ENCODE results near the gene ANTXR2. TPM values are rescaled to one million over a fixed set of nuclear protein-coding genes. Genes with fewer than 3 reads are reported as not detected.

Gene ANTXR2
- total RNA-seq, 6 donors from 2014 or later, result 26.0 to 61.0 (median 37.5) TPM

DNA sequence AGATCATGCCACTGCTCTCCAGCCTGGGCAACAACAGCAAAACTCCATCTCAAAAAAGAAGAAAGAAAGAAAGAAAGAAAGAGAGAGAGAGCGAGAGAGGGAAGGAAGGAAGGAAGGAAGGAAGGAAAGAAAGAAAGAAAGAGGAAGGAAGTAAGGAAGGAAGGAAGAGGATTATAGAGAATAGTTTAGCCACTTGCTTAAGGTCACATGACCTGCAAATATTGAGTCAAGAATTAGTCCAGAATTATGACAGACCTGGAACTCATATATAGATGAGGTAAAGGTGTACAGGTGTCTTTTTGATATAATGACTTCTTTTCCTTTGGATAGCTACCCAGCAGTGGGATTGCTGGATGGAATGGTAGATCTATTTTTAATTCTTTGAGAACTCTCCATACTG lies 25.6 kb upstream of the ANTXR2 start:
- peaks cover 0 to 11% (median 1%) of the 10 kb centered on the region in 4 donors for H3K4me1 ChIP-seq
- H3K27ac ChIP-seq, result no peak overlapping the region
- DNase-seq, result no peak
- H3K9me3 ChIP-seq, result no peaks in the 10 kb centered on the region
- no peaks in the 10 kb centered on the region for H3K36me3 ChIP-seq
- 60 to 73% methylated on average over 1 of the region's 1 CpG for WGBS, 2 donors
- ATAC-seq (ENCODE audit: low FRiP score in 2 of 2), result no peak
- H3K4me3 ChIP-seq, result no peak overlapping the region
- no peaks in the 10 kb centered on the region for H3K27me3 ChIP-seq
- TF ChIP-seq POLR2A (IDR thresholded peaks at IDR 0.05) (no peak), EP300 (IDR thresholded peaks at IDR 0.05) (no peak), POLR2AphosphoS5 (IDR thresholded peaks at IDR 0.05) (no peak)
- TF ChIP-seq, protein P1, sequence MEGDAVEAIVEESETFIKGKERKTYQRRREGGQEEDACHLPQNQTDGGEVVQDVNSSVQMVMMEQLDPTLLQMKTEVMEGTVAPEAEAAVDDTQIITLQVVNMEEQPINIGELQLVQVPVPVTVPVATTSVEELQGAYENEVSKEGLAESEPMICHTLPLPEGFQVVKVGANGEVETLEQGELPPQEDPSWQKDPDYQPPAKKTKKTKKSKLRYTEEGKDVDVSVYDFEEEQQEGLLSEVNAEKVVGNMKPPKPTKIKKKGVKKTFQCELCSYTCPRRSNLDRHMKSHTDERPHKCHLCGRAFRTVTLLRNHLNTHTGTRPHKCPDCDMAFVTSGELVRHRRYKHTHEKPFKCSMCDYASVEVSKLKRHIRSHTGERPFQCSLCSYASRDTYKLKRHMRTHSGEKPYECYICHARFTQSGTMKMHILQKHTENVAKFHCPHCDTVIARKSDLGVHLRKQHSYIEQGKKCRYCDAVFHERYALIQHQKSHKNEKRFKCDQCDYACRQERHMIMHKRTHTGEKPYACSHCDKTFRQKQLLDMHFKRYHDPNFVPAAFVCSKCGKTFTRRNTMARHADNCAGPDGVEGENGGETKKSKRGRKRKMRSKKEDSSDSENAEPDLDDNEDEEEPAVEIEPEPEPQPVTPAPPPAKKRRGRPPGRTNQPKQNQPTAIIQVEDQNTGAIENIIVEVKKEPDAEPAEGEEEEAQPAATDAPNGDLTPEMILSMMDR (IDR thresholded peaks at IDR 0.05), result no peak

DNA sequence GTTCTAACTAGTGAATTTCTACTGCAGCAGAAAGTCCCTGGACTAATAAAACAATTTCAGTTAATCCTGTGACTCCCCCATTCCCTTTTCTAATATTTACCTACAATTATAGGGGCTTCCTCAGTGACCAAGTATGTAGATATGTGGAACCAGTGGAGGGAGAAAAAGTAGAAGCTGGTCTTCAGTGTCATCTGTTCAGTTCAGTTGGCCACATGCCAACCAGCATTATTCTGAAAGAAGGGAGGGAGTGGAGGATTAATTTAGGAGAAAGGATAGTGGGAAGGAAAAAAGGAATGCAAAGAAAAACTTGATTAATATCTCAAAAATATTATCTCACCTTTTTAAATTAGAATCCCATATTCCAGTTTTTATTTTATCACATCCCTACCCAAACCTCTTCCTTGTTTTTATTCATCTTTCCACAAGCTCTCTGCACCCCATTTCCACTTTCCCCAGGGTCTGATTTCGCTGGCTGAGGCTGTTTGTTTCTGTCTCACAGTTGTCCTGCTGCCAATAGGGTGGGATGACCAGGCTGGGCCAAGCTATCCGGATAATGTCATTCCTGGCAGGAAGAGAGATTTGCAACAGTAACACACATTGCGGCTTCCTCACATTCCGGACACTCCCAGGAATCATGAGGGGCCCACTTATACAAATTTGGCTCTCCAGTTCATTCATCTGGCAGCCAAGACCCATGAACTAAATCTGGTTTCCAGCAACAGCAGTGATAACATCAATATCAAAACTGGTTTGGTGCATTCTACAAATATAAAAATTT lies 24.6 kb upstream of the ANTXR2 start:
- Histone ChIP-seq H3K27me3 (no peaks in the 10 kb centered on the region), H3K27ac (no peak overlapping the region), H3K36me3 (no peaks in the 10 kb centered on the region), H3K9me3 (no peaks in the 10 kb centered on the region), H3K4me1 (peaks cover 0 to 11% (median 1%) of the 10 kb centered on the region in 4 donors), H3K4me3 (no peak overlapping the region)
- TF ChIP-seq EP300 (IDR thresholded peaks at IDR 0.05), result no peak
- no peak for TF ChIP-seq POLR2A (IDR thresholded peaks at IDR 0.05)
- TF ChIP-seq, protein P1 (IDR thresholded peaks at IDR 0.05), result no peak
- no peak for TF ChIP-seq POLR2AphosphoS5 (IDR thresholded peaks at IDR 0.05)
- WGBS, 2 donors, result 39 to 53% methylated on average over 4 of the region's 4 CpGs
- ATAC-seq (ENCODE audit: low FRiP score in 2 of 2) (peak in 1 of 2 donors; percentile 95), DNase-seq (no peak)

DNA sequence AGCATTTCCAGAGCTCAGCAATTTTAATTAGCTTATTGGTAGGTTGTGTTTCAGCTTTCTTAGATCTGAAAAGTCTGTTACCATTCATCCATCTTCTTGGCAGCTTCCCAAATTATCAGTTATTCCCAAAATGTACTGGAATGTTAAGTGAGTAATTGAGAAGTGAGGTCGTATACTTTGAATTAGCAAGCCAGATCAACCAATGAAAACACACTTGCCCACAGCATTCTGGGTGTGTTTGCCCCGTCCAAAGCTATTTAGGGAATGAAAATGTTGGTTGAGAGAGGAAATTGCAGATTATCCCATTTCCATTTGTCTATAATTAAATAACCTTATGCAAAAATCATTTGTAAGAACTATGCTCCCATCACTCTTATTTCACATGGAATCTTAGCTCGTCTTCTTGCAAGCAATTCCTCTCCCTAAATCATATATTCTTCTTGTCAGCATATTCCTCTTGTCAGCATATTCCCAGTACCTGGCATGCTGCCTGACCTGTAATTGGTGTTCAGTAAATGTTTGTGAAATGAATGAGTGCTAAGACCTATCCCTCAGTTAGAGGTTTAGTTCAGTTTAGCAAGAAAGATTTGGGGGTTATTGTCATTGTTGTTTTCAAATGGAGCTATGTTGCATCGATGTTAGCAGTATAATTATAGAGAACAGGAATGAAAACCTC lies 23.3 kb upstream of the ANTXR2 start:
- Histone ChIP-seq H3K4me1 (peaks cover 0 to 11% (median 1%) of the 10 kb centered on the region in 4 donors), H3K27ac (no peak overlapping the region), H3K4me3 (no peak overlapping the region), H3K27me3 (no peaks in the 10 kb centered on the region), H3K36me3 (no peaks in the 10 kb centered on the region), H3K9me3 (no peaks in the 10 kb centered on the region)
- 70 to 71% methylated on average over 4 of the region's 4 CpGs for WGBS, 2 donors
- DNase-seq (no peak), ATAC-seq (ENCODE audit: low FRiP score in 2 of 2) (no peak)
- TF ChIP-seq POLR2AphosphoS5 (IDR thresholded peaks at IDR 0.05) (no peak), EP300 (IDR thresholded peaks at IDR 0.05) (no peak), POLR2A (IDR thresholded peaks at IDR 0.05) (no peak)
- TF ChIP-seq, protein P1 (IDR thresholded peaks at IDR 0.05), result no peak

DNA sequence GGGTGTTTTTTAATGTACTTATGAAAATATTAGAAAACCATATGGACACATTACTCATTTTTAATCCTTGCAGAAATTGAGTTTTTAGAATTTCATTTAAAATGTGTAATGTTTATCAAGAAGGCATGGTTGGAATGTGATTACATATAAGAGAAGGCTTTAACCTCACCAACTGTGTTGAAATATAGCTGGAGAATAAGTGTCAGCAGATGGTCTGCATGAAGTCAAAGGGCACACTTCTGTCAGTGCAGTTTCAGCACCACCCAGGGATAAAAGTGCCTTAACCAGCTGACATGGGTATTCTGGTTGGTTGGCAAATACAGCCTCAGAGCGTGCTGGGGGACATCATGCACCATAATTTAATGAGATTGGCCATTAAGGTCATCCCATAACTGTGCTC lies 21.2 kb upstream of the ANTXR2 start:
- no peak overlapping the region for H3K4me3 ChIP-seq
- ATAC-seq (ENCODE audit: low FRiP score in 2 of 2), result no peak
- TF ChIP-seq, protein P1 (IDR thresholded peaks at IDR 0.05), result no peak
- TF ChIP-seq EP300 (IDR thresholded peaks at IDR 0.05), result no peak
- TF ChIP-seq POLR2A (IDR thresholded peaks at IDR 0.05), result no peak
- no peak for TF ChIP-seq POLR2AphosphoS5 (IDR thresholded peaks at IDR 0.05)
- H3K4me1 ChIP-seq, result peaks cover 0 to 11% (median 1%) of the 10 kb centered on the region in 4 donors
- no peak overlapping the region for H3K27ac ChIP-seq
- no peak for DNase-seq
- no peaks in the 10 kb centered on the region for H3K36me3 ChIP-seq
- no peaks in the 10 kb centered on the region for H3K27me3 ChIP-seq
- H3K9me3 ChIP-seq, result no peaks in the 10 kb centered on the region
- WGBS, 2 donors, result 73 to 100% methylated on average over 1 of the region's 1 CpG
